SU-DHL-6 (cell line): ENCODE data around the gene ANGPTL8.

Experiments used
- H2AFZ ChIP-seq: fragments of 200-600 bp; sonication (generic); 2 replicates; pipeline ENCODE4 v1.6.1; 2014; ENCODE audit warnings: low read depth, mild to moderate bottlenecking, moderate library complexity, mixed read lengths, antibody characterized with exemption, low read length; ENCODE audit not compliant: severe bottlenecking
- H3F3A ChIP-seq: fragments of 200-600 bp; shearing (Covaris generic); 2 replicates; pipeline ENCODE4 v1.6.0; 2016; ENCODE audit warnings: antibody characterized with exemption, mild to moderate bottlenecking; ENCODE audit not compliant: insufficient read depth
- H3K27ac ChIP-seq: fragments of 200-600 bp; sonication (generic); 2 replicates; pipeline ENCODE4 v1.5.1; 2016; ENCODE audit warnings: low read depth, mild to moderate bottlenecking, low read length, moderate library complexity, mixed read lengths
- H3K27me3 ChIP-seq: fragments of 200-600 bp; sonication (generic), shearing (Covaris generic); 2 replicates; pipeline ENCODE4 v1.6.0; 2014; ENCODE audit warnings: mild to moderate bottlenecking, low read length
- H3K36me3 ChIP-seq: fragments of 200-600 bp; sonication (generic); 2 replicates; pipeline ENCODE4 v1.6.1; 2014; ENCODE audit warnings: mild to moderate bottlenecking, low read length, mixed read lengths
- H3K4me2 ChIP-seq: fragments of 300-600, 200-600 bp; shearing (Covaris generic), sonication (generic); 2 replicates; pipeline ENCODE4 v1.6.0; 2014; ENCODE audit warnings: low read length, low read depth, mild to moderate bottlenecking; ENCODE audit not compliant: poor library complexity, severe bottlenecking
- H3K4me3 ChIP-seq: fragments of 200-600 bp; sonication (generic); 2 replicates; pipeline ENCODE4 v1.5.1; 2014; ENCODE audit warnings: antibody characterized with exemption, low read length, mild to moderate bottlenecking, mixed read lengths; ENCODE audit not compliant: insufficient read depth, poor library complexity, severe bottlenecking
- H3K79me2 ChIP-seq: fragments of 200-600 bp; sonication (generic); 2 replicates; pipeline ENCODE4 v1.6.1; 2014; ENCODE audit warnings: mild to moderate bottlenecking, low read length, moderate library complexity; ENCODE audit not compliant: insufficient read depth
- H3K9ac ChIP-seq: fragments of 200-600 bp; sonication (generic); 2 replicates; pipeline ENCODE4 v1.7.0; 2014; ENCODE audit warnings: mild to moderate bottlenecking, low read length
- H3K9me2 ChIP-seq: fragments of 200-600 bp; sonication (generic); replicated peaks from 2 replicates; pipeline ENCODE4 v1.6.1; 2014; ENCODE audit warnings: low read length; ENCODE audit not compliant: insufficient read depth
- H3K9me3 ChIP-seq: fragments of 200-600 bp; sonication (generic); 2 replicates; pipeline ENCODE4 v1.6.1; 2014; ENCODE audit warnings: low read length, mixed read lengths; ENCODE audit not compliant: insufficient read depth
- H4K20me1 ChIP-seq: fragments of 200-600 bp; sonication (generic); 2 replicates; pipeline ENCODE4 v1.6.1; 2014; ENCODE audit warnings: low read depth, mild to moderate bottlenecking, antibody characterized with exemption, low read length, moderate library complexity, mixed read lengths
- CTCF ChIP-seq: fragments of 200-600 bp; sonication (generic); IDR thresholded peaks from one replicate; pipeline ENCODE4 v1.5.1; 2017; ENCODE audit warnings: antibody characterized with exemption, mild to moderate bottlenecking, low read length, moderate library complexity; ENCODE audit not compliant: insufficient read depth, poor library complexity, severe bottlenecking
- EZH2phosphoT487 ChIP-seq: fragments of 200-600 bp; sonication (generic), shearing (Covaris generic); conservative IDR thresholded peaks from 2 replicates; pipeline ENCODE4 v1.6.1; 2018; ENCODE audit warnings: mild to moderate bottlenecking, antibody characterized with exemption, low read length, moderate library complexity, mixed read lengths

ANGPTL8 gene

GRCh38 chr19:11279505-11280236 is 40.3 kb downstream of the ANGPTL8 start:
- H3K9ac ChIP-seq, result no peak overlapping the region
- no peaks in the 10 kb centered on the region for H3K79me2 ChIP-seq
- H3K4me3 ChIP-seq, result no peak overlapping the region
- no peaks in the 10 kb centered on the region for H3K36me3 ChIP-seq
- H3K4me2 ChIP-seq, result no peak overlapping the region
- no peaks in the 10 kb centered on the region for H3K27me3 ChIP-seq
- no peaks in the 10 kb centered on the region for H3K9me2 ChIP-seq
- H3K9me3 ChIP-seq, result no peaks in the 10 kb centered on the region
- no peaks in the 10 kb centered on the region for H4K20me1 ChIP-seq
- no peak for TF ChIP-seq EZH2phosphoT487
- no peak for TF ChIP-seq CTCF
- H2AFZ ChIP-seq, result no peak overlapping the region
- no peak overlapping the region for H3K27ac ChIP-seq
- no peaks in the 10 kb centered on the region for H3F3A ChIP-seq

GRCh38 chr19:11281356-11282049 is 42.1 kb downstream of the ANGPTL8 start:
- no peaks in the 10 kb centered on the region for H3K9me3 ChIP-seq
- no peak overlapping the region for H3K4me2 ChIP-seq
- no peaks in the 10 kb centered on the region for H3K27me3 ChIP-seq
- no peak overlapping the region for H3K4me3 ChIP-seq
- H3K9me2 ChIP-seq, result no peaks in the 10 kb centered on the region
- TF ChIP-seq CTCF (no peak), EZH2phosphoT487 (no peak)
- no peak overlapping the region for H2AFZ ChIP-seq
- no peaks in the 10 kb centered on the region for H3K79me2 ChIP-seq
- no peaks in the 10 kb centered on the region for H3F3A ChIP-seq
- no peaks in the 10 kb centered on the region for H4K20me1 ChIP-seq
- no peaks in the 10 kb centered on the region for H3K36me3 ChIP-seq
- H3K9ac ChIP-seq, result no peak overlapping the region
- no peak overlapping the region for H3K27ac ChIP-seq

DNA sequence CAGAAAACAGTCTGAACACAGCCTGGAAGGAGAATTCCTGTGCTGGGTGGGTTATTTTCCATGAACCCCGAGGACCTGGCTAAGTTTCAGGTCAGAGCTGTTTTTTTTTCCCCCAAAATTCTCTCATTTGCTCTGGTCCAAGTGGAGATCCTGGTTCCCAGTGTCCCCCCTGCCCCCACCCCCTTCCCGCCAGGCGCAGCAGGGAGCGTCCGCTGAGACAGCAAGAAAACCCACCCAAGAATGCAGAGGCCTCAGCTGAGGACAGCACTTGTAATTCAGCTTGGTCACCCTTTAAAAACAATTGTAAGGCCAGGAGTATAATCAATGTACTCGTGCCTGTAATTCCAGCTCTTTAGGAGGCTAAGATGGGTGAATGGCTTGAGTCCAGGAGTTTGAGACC is 45.1 kb downstream of the ANGPTL8 start:
- H3K79me2 ChIP-seq, result no peaks in the 10 kb centered on the region
- no peaks in the 10 kb centered on the region for H3K36me3 ChIP-seq
- no peak overlapping the region for H2AFZ ChIP-seq
- H3K4me3 ChIP-seq, result no peak overlapping the region
- H3K27ac ChIP-seq, result no peak overlapping the region
- H4K20me1 ChIP-seq, result no peaks in the 10 kb centered on the region
- H3K9me2 ChIP-seq, result no peaks in the 10 kb centered on the region
- H3K9ac ChIP-seq, result no peak overlapping the region
- H3K4me2 ChIP-seq, result no peak overlapping the region
- no peaks in the 10 kb centered on the region for H3F3A ChIP-seq
- no peaks in the 10 kb centered on the region for H3K27me3 ChIP-seq
- TF ChIP-seq EZH2phosphoT487 (no peak), CTCF (no peak)
- H3K9me3 ChIP-seq, result no peaks in the 10 kb centered on the region
